ENCODE data around the gene MSL1. TPM values are rescaled to one million over a fixed set of nuclear protein-coding genes. Genes with fewer than 3 reads are reported as not detected.

The MSL1 gene
- total RNA-seq, 1 donor: 64.1 TPM

DNA sequence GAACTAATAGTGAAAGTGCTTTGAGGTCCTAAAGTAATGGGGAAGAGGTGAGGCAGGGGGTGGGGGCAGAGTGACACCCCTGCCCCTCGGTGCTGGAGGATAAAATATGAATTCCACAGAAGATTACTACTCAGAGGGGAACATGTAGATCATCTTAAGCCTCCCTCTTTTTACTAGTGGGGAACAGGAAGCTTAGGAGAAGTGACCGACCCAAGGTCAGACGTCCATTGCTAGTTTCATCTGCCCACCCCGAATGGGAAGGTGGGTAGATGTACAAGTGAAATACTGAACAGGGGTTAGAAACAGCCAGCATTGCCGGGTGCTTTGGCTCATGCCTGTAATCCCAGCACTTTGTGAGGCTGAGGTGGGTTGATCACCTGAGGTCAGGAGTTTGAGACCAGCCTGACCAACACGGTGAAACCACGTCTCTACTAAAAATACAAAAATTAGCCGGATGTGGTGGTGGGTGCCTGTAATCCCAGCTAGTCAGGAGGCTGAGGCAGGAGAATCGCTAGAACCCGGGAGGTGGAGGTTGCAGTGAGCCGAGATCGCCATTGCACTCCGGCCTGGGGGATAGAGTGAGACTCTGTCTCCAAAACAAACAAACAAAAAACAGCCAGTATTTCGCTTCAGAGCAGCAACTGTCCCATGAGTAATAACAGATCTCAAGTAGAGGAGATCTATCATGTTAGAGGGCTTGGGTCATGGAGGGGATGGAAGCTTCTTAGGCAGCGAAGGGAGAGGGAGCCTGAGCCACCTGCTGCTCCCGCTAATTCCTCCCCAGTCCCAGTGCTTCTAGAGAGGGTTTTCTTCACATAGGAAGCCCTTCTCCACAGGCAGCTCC is 20.2 kb upstream of the MSL1 start:
- no peak overlapping the region for H3K4me3 ChIP-seq (ENCODE audit: low read depth, low read length)
- TF ChIP-seq CTCF (IDR thresholded peaks at IDR 0.05; ENCODE audit: insufficient read depth, low read length): no peak
- no peak for DNase-seq (ENCODE audit: low read depth)

DNA sequence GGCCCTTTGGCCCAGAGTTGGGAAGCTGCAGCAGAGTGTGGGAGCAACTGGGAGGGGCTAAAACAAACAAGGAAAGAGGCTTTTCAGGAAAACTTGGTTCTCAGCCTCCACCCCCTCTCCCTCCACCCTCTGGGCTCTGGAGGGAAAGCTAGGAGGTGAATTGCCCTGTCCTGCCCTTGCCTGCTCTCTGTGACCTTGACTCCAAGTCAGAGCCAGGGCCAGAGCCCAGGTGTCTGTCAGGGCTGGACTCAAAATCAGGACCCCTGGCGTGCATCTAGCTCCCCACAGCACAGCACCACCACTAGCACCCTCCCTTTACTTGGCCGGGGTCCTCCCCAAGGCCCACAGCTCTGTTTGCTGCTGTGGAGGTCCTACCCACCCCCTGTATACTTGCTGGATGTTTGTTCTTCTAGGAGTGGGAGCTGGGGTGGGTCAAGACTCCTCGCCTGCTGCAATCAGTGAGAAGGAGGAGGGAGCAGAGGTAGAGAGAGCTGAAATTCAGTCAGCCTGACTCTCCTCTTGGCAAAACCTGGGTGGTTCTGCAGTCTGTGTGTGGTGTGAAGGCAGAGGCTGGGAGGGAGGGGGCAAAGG is 18.6 kb upstream of the MSL1 start:
- DNase-seq (ENCODE audit: low read depth): no peak
- TF ChIP-seq CTCF (IDR thresholded peaks at IDR 0.05; ENCODE audit: insufficient read depth, low read length): no peak
- H3K4me3 ChIP-seq (ENCODE audit: low read depth, low read length): no peak overlapping the region

DNA sequence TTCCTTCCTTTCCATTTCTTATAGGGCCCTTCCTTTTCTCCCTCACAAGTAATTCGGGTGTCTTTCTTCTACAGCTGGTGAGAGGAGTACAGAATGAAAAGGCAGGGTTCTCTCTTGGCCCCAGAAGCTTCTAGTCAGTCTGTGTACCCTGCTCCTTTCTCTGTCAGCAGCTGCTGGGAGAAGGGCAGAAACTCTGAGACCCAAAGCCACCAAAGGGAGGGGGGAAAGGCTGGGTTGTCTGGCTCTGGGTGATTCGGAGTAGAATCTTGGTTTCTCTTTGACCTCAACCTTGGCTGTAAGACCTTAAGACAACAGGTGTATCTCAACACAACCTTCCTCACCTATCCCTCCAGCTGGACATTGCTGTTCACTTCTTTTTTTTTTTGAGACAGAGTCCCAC is 18.1 kb upstream of the MSL1 start:
- TF ChIP-seq CTCF (IDR thresholded peaks at IDR 0.05; ENCODE audit: insufficient read depth, low read length): no peak
- no peak for DNase-seq (ENCODE audit: low read depth)
- H3K4me3 ChIP-seq (ENCODE audit: low read depth, low read length): no peak overlapping the region

- no peak overlapping the region for H3K4me3 ChIP-seq (ENCODE audit: low read depth, low read length)
- TF ChIP-seq CTCF (IDR thresholded peaks at IDR 0.05; ENCODE audit: insufficient read depth, low read length): no peak
- DNase-seq (ENCODE audit: low read depth): no peak
These were observed 16.9 kb upstream of the MSL1 start for GRCh38 chr17:40104594-40105486.

GRCh38 chr17:40105861-40106759 is 15.7 kb upstream of the MSL1 start:
- DNase-seq (ENCODE audit: low read depth): no peak
- no peak overlapping the region for H3K4me3 ChIP-seq (ENCODE audit: low read depth, low read length)
- no peak for TF ChIP-seq CTCF (IDR thresholded peaks at IDR 0.05; ENCODE audit: insufficient read depth, low read length)
